Esophagus muscularis mucosa (tissue), 4 donors: Measurements from ENCODE around the gene USP35.

Experiments
- CTCF ChIP-seq, 3 experiments: fragments of 200-600 bp in 2 of 3; fragments of 450-650 bp in 1 of 3; sonication (generic) in 2 of 3; IDR thresholded peaks; one replicate each; pipeline ENCODE4 v1.5.1; 2017 to 2019; ENCODE audit warnings: antibody characterized with exemption in 3 of 3, mild to moderate bottlenecking in 2 of 3, moderate library complexity in 1 of 3
- EP300 ChIP-seq: sonication (generic); formaldehyde crosslinking; IDR thresholded peaks from one replicate; pipeline ENCODE4 v1.6.1; 2017; ENCODE audit warnings: antibody characterized with exemption
- POLR2A ChIP-seq: fragments of 450-650 bp; IDR thresholded peaks from one replicate; pipeline ENCODE4 v1.6.1; 2017; ENCODE audit warnings: antibody characterized with exemption, moderate library complexity, mild to moderate bottlenecking, low read depth

- no peak for TF ChIP-seq CTCF (IDR thresholded peaks at IDR 0.05)
- no peak for TF ChIP-seq POLR2A
- TF ChIP-seq EP300: no peak
These were observed 41.6 kb downstream of the USP35 start for GRCh38 chr11:78230161-78230877.
